Head of caudate nucleus (tissue), 42 donors: Measurements from ENCODE around the gene PRMT5.
"Not testable (repeated sequence)": the region's sequence is repeated elsewhere in the genome, so short reads cannot be mapped to it uniquely, and the experiment has no call there.

Experiments
- DNase-seq, 42 donors: peaks; one replicate each; pipeline versions ENCODE4 v3.0.0 to v3.0.0-alpha.2; 2020 to 2021; ENCODE audit warnings: mixed read lengths in 7 of 42
- intact Hi-C: fragments of 100-400 bp; cut with DNase I; formaldehyde crosslinking; loops from one replicate; pipeline ENCODE4 v1.15.0; 2022

Gene PRMT5

DNA sequence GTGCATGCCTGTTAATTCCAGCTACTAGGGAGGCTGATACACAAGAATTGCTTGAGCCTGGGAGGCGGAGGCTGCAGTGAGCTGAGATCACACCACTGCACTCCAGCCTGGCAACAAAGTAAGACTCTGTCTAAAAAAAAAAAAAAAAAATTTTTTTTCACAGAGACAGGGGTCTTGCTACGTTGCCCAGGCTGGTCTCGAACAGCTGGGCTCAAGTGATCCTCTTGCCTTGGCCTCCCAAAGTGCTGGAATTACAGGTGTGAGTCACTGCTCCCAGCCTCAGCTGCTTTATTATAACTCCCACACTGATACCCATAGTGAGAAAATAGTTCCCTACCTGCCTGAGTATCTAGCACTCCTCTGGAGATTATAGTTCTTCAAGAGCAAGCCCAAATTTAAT lies 16.5 kb upstream of the PRMT5 start:
- intact Hi-C loops = no loop called here
- DNase-seq = no peak

DNA sequence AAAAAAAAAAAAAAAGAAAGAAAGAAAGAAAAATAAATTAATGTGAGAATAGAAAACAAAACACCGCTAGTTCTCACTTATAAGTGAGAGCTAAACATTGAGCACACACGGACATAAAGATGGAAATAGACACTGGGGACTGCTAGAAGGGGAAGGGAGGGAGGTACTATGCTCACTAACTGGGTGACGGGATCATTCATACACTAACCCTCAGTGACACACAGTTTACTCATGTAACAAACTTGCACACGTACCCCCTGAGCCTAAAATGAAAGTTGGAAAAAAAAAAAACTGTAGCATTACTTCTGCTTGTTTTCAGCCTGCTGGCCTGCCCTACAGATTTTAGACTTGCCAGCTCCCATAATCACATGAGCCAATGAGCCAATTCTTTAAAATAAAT lies 10.5 kb upstream of the PRMT5 start:
- DNase-seq = no peak
- intact Hi-C loops = loop anchor here (10.0 kb wide), 1 partner anchor 45 kb away; the partner anchor contains the start of gene AJUBA

DNA sequence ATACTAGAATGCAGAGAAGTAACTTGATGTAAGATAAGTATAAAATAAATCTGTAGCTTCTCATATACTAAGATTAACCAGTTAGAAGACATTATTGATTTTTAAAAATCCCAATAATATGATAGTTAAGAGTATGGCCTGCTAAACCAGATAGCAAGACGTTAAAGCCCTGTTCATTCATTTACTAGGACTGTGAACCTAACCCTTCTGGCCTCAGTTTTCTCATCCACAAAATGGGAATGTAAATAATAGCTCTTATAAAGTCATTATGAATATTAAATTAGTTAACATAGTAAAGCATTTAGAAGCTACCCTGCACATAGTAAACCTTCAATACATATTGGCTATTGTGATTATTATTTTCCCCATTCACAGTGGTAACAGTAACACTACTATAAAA lies 6.0 kb upstream of the PRMT5 start:
- intact Hi-C loops = loop anchor here (10.0 kb wide), 1 partner anchor 50 kb away; the partner anchor contains the start of gene AJUBA
- no peak for DNase-seq

DNA sequence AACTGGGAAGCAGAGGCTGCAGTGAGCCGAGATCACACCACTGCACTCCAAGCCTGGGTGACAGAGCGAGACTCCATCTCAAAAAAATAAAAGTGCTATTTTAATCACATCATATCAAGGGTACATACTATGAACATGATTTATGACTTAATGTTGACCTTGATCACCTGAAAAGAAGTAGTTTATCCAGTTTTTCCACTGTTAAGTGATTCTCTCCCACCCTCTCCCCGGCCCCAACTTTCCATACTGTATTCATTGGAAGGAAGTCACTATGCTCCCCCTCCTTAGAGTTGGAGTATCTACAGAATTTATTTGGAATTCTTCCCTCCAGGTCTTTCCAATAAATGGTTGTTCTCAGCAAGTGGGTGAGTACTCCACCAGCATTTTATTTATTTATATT lies 3.0 kb upstream of the PRMT5 start:
- no peak for DNase-seq

DNA sequence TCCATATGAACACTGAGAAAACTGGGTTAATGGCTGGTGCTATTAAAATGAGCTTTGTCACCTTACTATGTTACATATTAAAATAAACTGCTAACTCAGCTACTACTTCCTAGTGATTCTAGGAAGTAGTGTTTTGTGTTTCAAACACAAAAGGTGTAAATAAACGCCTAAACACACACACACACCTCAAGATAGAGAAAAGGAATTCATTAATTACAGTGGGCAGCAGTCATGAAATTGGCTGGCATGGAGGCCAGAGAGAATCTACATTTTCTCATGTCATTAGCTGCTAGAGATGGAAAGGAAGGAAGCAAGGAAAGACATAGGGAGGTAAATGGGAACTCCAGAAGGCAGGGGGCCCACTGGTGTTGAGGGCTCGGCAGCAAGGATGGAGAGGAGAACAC lies 787 bp upstream of the PRMT5 start:
- peak in 1 of 42 donors; percentile 27 for DNase-seq
- intact Hi-C loops = loop anchor here (1.0 to 10.0 kb wide), 2 partner anchors 11 to 55 kb away; partner anchors contain the start of genes AJUBA and RBM23

More for the DNA sequence above, 3.0 kb upstream of the PRMT5 start:
- intact Hi-C loops = loop anchor here (10.0 kb wide), 1 partner anchor 53 kb away; the partner anchor contains the start of gene AJUBA

DNA sequence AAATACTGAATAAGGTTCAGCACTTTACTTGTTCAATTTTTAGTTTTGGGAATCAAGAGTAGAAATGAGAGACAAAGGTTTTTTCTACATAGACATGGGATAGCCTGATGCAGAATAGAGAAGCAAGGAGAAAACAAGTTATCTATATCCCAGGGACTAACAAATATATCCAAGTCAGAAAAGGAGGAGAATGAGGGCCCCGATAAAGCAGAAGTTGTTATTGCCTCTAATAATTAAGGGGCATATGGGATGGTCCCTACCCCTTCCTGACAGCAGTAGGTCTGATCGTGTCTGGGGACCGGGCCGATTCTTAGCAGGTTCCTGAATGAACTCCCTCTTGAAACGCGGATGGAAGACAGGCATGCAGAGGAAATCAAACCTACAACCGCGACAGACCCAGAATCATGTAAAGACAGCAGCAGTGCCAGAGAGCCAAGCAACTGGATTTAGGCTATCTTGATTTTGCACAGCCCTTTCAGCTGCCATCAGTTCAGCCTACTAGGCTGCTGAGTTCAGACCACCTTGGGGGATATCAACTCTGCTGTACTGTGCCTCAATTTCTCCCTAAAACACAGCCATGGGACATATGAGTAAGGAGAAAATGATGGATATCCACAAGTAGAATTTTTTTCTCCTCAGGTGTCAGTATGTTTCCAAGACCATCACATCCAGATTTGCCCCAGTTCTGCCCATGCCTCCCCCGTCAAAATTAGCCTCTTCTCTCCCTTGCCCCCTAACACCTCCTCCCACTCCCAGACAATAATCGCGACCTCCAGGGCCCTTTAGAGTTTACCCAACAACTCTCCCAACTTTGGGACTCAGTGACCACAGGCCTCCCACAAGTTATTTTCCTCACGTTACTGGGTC lies 706 bp downstream of the PRMT5 start:
- DNase-seq = peak in 1 of 42 donors; percentile 28
- intact Hi-C loops = loop anchor here (1.0 kb wide), 1 partner anchor 9 kb away; the partner anchor contains the start of gene RBM23

DNA sequence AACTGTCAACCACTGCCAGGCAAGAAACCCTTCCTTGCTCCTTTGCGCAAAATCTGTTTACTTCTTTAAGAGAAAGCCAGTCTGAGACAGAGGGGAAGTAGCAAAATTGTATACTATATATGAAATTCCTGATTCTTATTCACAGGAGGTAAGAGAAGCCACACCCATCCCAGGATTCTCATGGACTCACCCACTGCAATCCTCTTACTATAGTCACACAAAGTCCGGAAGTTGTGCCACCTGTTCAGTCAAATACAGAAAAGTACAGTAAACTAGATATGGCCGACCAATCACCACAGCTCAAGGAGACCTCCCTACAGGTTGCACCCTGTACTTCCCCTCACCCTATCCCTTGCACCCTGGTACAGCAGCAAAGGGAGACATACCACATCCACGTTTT lies 2.9 kb downstream of the PRMT5 start:
- intact Hi-C loops = no loop called here
- DNase-seq = no peak

DNA sequence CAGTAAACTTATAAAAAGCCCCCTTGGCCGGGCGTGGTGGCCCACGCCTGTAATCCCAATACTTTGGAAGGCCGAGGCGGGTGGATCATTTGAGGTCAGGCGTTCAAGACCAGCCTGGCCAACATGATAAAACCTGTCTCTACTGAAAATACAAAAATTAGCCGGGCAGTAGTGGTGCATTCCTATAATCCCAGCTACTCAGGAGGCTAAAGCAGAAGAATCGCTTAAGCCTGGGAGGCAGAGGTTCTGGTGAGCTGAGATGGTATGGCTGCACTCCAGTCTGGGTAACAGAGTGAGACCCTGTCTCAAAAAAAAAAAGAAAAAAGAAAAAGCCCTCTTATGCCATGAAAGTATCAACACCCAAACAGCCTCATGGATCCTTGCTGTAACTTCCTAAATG lies 3.7 kb downstream of the PRMT5 start:
- DNase-seq = no peak
- intact Hi-C loops = no loop called here

DNA sequence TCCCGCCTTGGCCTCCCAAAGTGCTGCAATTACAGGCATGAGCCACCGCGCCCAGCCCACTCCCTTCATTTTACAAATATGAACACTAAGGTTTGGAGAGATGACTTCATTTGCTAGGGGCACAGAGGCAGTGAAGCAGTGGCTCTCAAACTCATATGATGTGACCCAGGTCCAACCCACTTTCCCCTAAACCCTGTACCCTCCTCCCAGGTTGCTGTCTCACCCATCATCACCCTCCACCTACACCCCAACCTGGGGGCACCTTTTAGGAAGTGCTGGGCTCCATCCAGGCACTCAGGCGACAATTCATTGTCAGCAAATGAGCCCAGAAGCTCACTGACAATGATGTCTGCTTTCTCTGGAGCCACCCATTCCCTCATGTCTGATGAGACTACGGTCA lies 5.4 kb downstream of the PRMT5 start:
- no peak for DNase-seq
- intact Hi-C loops = no loop called here

DNA sequence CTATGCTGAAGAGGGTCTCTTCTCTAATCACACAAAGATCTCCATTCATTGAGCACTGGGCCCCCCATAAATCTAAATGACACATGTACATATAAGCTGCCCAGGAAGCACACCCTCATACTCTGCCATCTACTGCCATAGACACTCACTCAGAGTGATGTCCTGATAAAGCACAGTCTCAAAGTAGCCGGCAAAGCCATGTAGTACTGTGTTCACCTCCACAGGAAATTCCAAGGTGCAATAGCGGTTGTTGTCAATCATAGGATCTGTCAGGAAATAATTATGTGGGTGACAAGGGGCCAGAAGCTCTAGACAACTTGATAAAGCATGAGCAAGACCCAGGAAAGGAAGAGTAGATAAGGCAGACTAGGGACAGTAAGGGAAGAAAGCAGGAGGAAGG lies 6.9 kb downstream of the PRMT5 start:
- no peak for DNase-seq
- intact Hi-C loops = no loop called here

DNA sequence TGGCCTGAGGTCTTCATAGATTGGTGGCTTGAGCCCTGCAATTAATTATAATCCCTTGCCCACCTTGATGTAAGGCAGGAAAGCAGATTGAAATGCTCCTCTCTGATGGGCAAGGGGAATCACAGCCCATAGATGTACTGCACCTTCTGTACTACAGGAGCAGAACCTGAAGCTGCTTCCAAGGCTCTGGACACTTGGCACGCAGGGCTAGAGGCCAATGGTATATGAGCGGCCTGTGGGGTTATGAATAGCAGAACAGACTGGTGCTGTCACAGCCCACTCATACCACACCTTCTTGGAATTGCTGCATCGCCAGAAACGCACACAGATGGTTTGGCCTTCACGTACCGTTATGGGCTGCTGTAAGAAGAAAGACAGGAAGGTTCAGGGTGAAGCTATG lies 8.5 kb downstream of the PRMT5 start:
- intact Hi-C loops = no loop called here
- no peak for DNase-seq

DNA sequence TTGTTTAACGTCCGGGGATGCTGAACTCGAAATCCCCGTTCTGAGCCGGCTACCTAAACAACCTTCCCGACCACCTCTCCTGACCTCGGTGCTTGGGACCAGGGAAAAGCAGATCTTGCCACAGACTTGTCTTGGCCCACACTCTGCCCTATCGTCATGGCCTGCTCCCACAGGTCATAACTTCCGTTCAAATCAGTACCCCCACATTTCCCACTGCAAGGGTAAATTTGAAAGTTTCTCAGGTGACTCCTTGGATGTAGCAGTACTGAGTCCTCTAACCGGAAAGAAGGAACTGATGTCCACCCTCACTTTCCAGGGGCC lies 9.6 kb downstream of the PRMT5 start:
- no peak for DNase-seq
- intact Hi-C loops = loop anchor here (1.0 kb wide), 1 partner anchor 10 kb away; the partner anchor contains the start of gene PRMT5

DNA sequence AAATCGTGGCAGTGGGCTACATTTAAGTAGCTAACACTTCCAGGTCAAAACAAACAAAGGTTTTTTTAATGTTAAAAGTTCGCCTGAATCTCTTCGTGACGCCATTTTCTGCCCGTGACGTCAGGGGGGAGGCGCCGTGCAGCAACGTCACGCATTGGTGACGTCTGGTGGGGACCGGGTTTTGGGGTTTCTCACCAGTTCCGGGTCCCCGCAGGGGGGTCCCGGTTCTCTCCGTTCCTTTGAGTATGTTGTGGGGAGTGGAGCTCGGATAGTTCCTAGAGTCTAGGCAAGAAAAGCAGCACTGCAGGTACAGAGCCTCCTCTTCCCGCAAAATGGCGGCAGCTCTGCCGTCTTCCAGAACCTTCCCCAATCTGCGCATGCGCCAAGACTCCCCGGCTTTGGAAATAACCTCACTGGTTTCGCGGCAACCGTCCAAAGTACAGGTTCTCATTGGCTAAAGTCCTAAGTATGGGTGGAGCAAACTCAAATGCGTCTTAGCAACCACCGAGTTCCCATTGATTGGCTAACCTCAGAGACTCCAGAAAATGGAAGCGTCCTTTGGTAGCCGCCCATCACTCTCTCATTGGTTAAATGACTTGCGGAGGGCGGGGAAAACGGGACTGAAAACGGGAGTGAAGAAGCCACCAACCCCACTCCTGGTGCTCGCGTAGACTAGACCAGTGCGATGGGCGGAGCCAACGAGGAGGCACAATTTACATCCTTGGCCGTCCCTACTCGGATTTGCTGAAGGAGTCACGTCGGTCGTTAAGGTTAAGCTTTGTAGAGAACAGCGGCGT lies 10.2 kb downstream of the PRMT5 start, which contains the start of gene RBM23:
Gene RBM23 (minus strand): TSS at position 346 of the 797 bp plus-strand sequence.
- intact Hi-C loops = loop anchor here (1.0 kb wide), 1 partner anchor 10 kb away; the partner anchor contains the start of gene PRMT5
- peak; percentile 94 to 100 (median 98) for DNase-seq

DNA sequence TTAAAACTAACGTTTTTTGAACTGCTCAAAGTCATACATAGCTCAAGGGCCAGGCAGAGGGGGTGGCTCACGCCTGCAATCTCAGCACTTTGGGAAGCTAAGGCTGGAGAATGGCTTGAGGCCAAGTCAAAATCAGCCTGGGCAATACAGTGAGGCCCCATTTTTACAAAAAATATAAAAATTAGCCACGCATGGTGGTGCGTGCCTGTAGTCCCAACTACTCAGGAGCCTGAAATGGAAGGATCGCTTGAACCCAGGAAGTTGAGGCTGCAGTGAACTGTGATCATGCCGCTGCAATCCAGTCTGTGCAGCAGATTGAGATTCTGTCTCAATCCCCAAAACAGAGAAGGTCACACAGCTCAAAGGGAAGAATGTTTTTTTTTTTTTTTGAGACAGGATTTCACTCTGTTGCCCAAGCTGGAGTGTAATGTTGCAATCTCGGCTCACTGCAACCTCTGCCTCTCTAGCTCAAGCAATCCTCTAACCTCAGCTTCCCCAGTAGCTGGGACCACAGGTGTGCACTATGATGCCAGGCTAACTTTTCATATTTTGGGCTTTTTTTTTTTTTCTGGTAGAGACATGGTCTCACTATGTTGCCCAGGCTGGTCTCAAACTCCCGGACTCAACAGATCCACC lies 13.2 kb downstream of the PRMT5 start:
- intact Hi-C loops = no loop called here
- no peak for DNase-seq

DNA sequence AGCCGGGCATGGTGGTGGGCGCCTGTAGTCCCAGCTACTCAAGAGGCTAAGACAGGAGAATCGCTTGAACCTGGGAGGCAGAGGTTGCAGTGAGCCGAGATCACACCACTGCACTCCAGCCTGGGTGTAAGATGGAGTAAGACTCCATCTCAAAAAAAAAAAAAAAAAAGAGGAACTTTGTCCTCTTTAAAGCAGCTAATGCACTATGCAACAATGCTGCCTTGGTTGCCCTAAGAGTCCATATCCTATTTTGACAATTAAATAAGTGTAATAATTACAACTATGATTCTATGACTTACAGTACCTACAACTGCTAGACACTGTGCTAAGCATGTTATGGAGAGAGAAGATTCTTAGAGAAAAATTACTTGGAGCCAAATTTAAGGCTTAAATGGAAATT lies 14.3 kb downstream of the PRMT5 start:
- DNase-seq, intact Hi-C loops: not testable (repeated sequence)

DNA sequence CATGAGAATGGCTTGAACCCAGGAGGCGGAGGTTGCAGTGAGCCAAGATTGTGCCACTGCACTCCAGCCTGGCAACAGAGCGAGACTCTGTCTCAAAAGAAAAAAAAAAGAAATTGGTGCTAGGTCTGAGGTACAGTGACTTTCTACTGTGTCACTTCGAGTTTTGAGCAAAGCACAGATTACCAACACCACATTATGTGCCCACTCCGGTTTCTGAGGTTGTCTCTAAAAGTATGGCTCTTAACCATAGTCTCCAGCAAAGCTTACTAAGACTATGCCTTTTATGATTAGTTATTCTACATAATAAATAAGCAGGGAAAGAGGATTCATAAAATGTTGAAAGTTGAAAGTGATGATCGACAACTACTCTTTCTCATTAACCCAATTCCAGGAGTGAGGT lies 18.3 kb downstream of the PRMT5 start:
- intact Hi-C loops = no loop called here
- DNase-seq = no peak

DNA sequence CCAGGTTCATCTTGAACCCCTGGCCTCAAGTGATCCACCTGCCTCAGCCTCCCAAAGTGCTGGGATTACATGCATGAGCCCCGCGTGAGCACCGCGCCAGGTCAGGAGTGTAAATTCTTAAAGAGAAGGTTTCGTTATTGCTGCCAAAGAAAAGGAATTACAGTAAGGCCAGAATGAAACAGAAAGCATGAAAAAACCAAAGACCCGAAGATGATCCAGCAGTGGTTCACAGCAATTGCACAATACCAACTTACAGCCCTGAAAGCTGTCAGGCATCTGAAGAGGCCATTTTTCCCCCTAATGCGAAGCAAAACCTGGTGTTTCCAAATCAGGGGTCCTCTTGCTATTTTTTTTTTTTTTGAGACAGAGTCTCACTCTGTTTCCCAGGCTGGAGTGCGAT lies 20.6 kb downstream of the PRMT5 start:
- no peak for DNase-seq
- intact Hi-C loops = loop anchor here (10.0 kb wide), 1 partner anchor 74 kb away; the partner anchor contains the start of gene MMP14

DNA sequence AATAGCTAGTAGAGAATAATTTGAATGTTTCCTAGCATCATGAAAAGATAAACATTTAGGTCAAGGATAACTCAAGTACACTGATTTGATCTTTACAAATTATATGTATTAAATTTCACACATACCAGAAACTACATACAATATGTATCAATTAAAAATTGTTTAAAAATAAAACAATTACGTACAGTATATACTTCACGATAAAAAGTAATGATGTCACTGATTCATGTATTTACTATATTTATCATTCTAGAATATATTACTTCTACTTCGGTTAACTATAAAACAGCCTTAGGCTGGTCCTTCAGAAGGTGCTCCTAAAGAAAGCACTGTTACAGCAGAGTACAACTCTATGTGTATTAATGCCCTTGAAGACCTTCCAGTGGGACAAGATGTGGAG lies 21.7 kb downstream of the PRMT5 start:
- intact Hi-C loops = loop anchor here (10.0 kb wide), 1 partner anchor 73 kb away; the partner anchor contains the start of gene MMP14
- DNase-seq = no peak

DNA sequence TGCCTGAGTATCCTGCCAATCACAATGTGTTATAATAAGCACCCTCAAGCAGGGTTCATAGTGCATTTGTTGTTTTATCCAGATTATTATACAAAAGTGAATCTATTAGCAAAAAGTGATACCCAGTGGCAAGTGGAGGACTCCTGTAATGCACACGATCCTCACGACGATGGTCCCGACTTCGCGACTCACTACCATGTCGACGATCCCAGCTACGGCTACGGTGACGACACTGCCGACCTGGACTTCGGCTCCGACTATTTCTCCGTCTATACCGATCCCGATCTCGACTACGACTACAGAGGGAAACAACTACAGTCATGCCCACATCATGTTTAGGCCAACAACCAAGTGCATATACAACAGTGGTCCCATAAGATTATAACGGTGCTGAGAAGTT lies 23.1 kb downstream of the PRMT5 start:
- intact Hi-C loops = loop anchor here (10.0 kb wide), 1 partner anchor 71 kb away; the partner anchor contains the start of gene MMP14
- no peak for DNase-seq
